ENCODE data around the gene CFAP61. TPM values are rescaled to one million over a fixed set of nuclear protein-coding genes. Genes with fewer than 3 reads are reported as not detected.

The CFAP61 gene
- total and polyA plus RNA-seq, 7 experiments from 2014 or later: not detected

GRCh38 chr20:20391115-20391514 is 338.8 kb downstream of the CFAP61 start:
- POLR2A ChIA-PET: no interaction called here
- Histone ChIP-seq H3K36me3 (ENCODE audit: control insufficient read depth in 2 of 3, insufficient read depth in 3 of 3, low read length in 3 of 3) (peaks cover 0 to 25% (median 0%) of the 10 kb centered on the region in 3 experiments), H3K4me1 (ENCODE audit: control insufficient read depth in 2 of 2, insufficient read depth in 2 of 2, low read length in 2 of 2) (no peaks in the 10 kb centered on the region), H3K27me3 (ENCODE audit: control insufficient read depth in 2 of 2, insufficient read depth in 2 of 2, low read length in 2 of 2) (no peaks in the 10 kb centered on the region), H3K27ac (ENCODE audit: low read depth, low read length) (no peak overlapping the region), H3K4me3 (ENCODE audit: low read length) (no peak overlapping the region), H3K9me3 (ENCODE audit: control insufficient read depth in 2 of 3, low read length in 3 of 3) (no peaks in the 10 kb centered on the region)
- intact Hi-C loops (cut with micrococcal nuclease): no loop called here
- CTCF ChIA-PET: no interaction called here
- Mint-ChIP-seq H3K27ac (no peak overlapping the region), H3K4me3 (no peak overlapping the region), H3K27me3 (peaks cover 0 to 2% (median 0%) of the 10 kb centered on the region in 5 donors), H3K9me3 (no peaks in the 10 kb centered on the region), H3K36me3 (peaks cover 0 to 30% (median 4%) of the 10 kb centered on the region in 5 donors), H3K4me1 (peaks cover 0 to 4% (median 0%) of the 10 kb centered on the region in 7 donors)
- DNase-seq (no peak), ATAC-seq (no peak)

- no peaks in the 10 kb centered on the region for H3K27me3 ChIP-seq (ENCODE audit: control insufficient read depth in 2 of 2, insufficient read depth in 2 of 2, low read length in 2 of 2)
- DNase-seq: no peak
- POLR2A ChIA-PET: no interaction called here
- H3K36me3 ChIP-seq (ENCODE audit: control insufficient read depth in 2 of 3, insufficient read depth in 3 of 3, low read length in 3 of 3): peaks cover 0 to 25% (median 0%) of the 10 kb centered on the region in 3 experiments
- H3K4me1 ChIP-seq (ENCODE audit: control insufficient read depth in 2 of 2, insufficient read depth in 2 of 2, low read length in 2 of 2): no peaks in the 10 kb centered on the region
- no peak overlapping the region for H3K27ac ChIP-seq (ENCODE audit: low read depth, low read length)
- Mint-ChIP-seq H3K27ac (peak overlapping the region in 1 of 9 donors; percentile 70), H3K36me3 (peaks cover 0 to 33% (median 7%) of the 10 kb centered on the region in 5 donors), H3K27me3 (no peaks in the 10 kb centered on the region), H3K4me3 (no peak overlapping the region), H3K4me1 (peaks cover 0 to 4% (median 0%) of the 10 kb centered on the region in 7 donors), H3K9me3 (no peaks in the 10 kb centered on the region)
- ATAC-seq: no peak
- H3K9me3 ChIP-seq (ENCODE audit: control insufficient read depth in 2 of 3, low read length in 3 of 3): no peaks in the 10 kb centered on the region
- H3K4me3 ChIP-seq (ENCODE audit: low read length): no peak overlapping the region
- CTCF ChIA-PET: no interaction called here
- intact Hi-C loops (cut with micrococcal nuclease): no loop called here
These were observed 339.4 kb downstream of the CFAP61 start for GRCh38 chr20:20391766-20392165.

GRCh38 chr20:20393207-20394120 is 341.1 kb downstream of the CFAP61 start:
- Mint-ChIP-seq H3K27me3 (no peaks in the 10 kb centered on the region), H3K27ac (no peak overlapping the region), H3K4me3 (no peak overlapping the region), H3K4me1 (no peaks in the 10 kb centered on the region), H3K36me3 (peaks cover 0 to 44% (median 8%) of the 10 kb centered on the region in 5 donors), H3K9me3 (no peaks in the 10 kb centered on the region)
- no peaks in the 10 kb centered on the region for H3K27me3 ChIP-seq (ENCODE audit: control insufficient read depth in 2 of 2, insufficient read depth in 2 of 2, low read length in 2 of 2)
- POLR2A ChIA-PET: no interaction called here
- H3K36me3 ChIP-seq (ENCODE audit: control insufficient read depth in 2 of 3, insufficient read depth in 3 of 3, low read length in 3 of 3): peaks cover 0 to 25% (median 0%) of the 10 kb centered on the region in 3 experiments
- ATAC-seq: peak; percentile 49
- CTCF ChIA-PET: no interaction called here
- no peak overlapping the region for H3K27ac ChIP-seq (ENCODE audit: low read depth, low read length)
- no peak for DNase-seq
- H3K4me1 ChIP-seq (ENCODE audit: control insufficient read depth in 2 of 2, insufficient read depth in 2 of 2, low read length in 2 of 2): no peaks in the 10 kb centered on the region
- intact Hi-C loops (cut with micrococcal nuclease): no loop called here
- H3K4me3 ChIP-seq (ENCODE audit: low read length): no peak overlapping the region
- H3K9me3 ChIP-seq (ENCODE audit: control insufficient read depth in 2 of 3, low read length in 3 of 3): no peaks in the 10 kb centered on the region

GRCh38 chr20:20395087-20395486 is 342.8 kb downstream of the CFAP61 start:
- no peaks in the 10 kb centered on the region for H3K9me3 ChIP-seq (ENCODE audit: control insufficient read depth in 2 of 3, low read length in 3 of 3)
- H3K9me3 Mint-ChIP-seq: no peaks in the 10 kb centered on the region
- H3K27me3 Mint-ChIP-seq: no peaks in the 10 kb centered on the region
- peaks cover 0 to 31% (median 0%) of the 10 kb centered on the region in 3 experiments for H3K36me3 ChIP-seq (ENCODE audit: control insufficient read depth in 2 of 3, insufficient read depth in 3 of 3, low read length in 3 of 3)
- ATAC-seq (no peak), DNase-seq (no peak)
- H3K27ac ChIP-seq (ENCODE audit: low read depth, low read length): no peak overlapping the region
- no peak overlapping the region for H3K4me3 Mint-ChIP-seq
- CTCF ChIA-PET: no interaction called here
- POLR2A ChIA-PET: no interaction called here
- no peak overlapping the region for H3K4me3 ChIP-seq (ENCODE audit: low read length)
- no peaks in the 10 kb centered on the region for H3K27me3 ChIP-seq (ENCODE audit: control insufficient read depth in 2 of 2, insufficient read depth in 2 of 2, low read length in 2 of 2)
- intact Hi-C loops (cut with micrococcal nuclease): no loop called here
- H3K36me3 Mint-ChIP-seq: peaks cover 0 to 53% (median 10%) of the 10 kb centered on the region in 5 donors
- H3K4me1 ChIP-seq (ENCODE audit: control insufficient read depth in 2 of 2, insufficient read depth in 2 of 2, low read length in 2 of 2): no peaks in the 10 kb centered on the region
- H3K4me1 Mint-ChIP-seq: no peaks in the 10 kb centered on the region
- H3K27ac Mint-ChIP-seq: no peak overlapping the region

- H3K4me3 ChIP-seq (ENCODE audit: low read length): no peak overlapping the region
- no peaks in the 10 kb centered on the region for H3K9me3 ChIP-seq (ENCODE audit: control insufficient read depth in 2 of 3, low read length in 3 of 3)
- peak overlapping the region in 1 of 9 donors; percentile 37 for H3K27ac Mint-ChIP-seq
- H3K4me1 Mint-ChIP-seq: no peaks in the 10 kb centered on the region
- peaks cover 0 to 31% (median 0%) of the 10 kb centered on the region in 3 experiments for H3K36me3 ChIP-seq (ENCODE audit: control insufficient read depth in 2 of 3, insufficient read depth in 3 of 3, low read length in 3 of 3)
- H3K9me3 Mint-ChIP-seq: no peaks in the 10 kb centered on the region
- H3K4me1 ChIP-seq (ENCODE audit: control insufficient read depth in 2 of 2, insufficient read depth in 2 of 2, low read length in 2 of 2): no peaks in the 10 kb centered on the region
- no peak overlapping the region for H3K4me3 Mint-ChIP-seq
- DNase-seq (no peak), ATAC-seq (no peak)
- H3K27ac ChIP-seq (ENCODE audit: low read depth, low read length): no peak overlapping the region
- intact Hi-C loops (cut with micrococcal nuclease): no loop called here
- CTCF ChIA-PET: no interaction called here
- no peaks in the 10 kb centered on the region for H3K27me3 ChIP-seq (ENCODE audit: control insufficient read depth in 2 of 2, insufficient read depth in 2 of 2, low read length in 2 of 2)
- H3K36me3 Mint-ChIP-seq: peaks cover 0 to 53% (median 10%) of the 10 kb centered on the region in 5 donors
- no peaks in the 10 kb centered on the region for H3K27me3 Mint-ChIP-seq
- POLR2A ChIA-PET: no interaction called here
These were observed 343.7 kb downstream of the CFAP61 start for GRCh38 chr20:20395903-20396568.

- DNase-seq (no peak), ATAC-seq (no peak)
- Histone ChIP-seq H3K9me3 (ENCODE audit: control insufficient read depth in 2 of 3, low read length in 3 of 3) (no peaks in the 10 kb centered on the region), H3K27ac (ENCODE audit: low read depth, low read length) (no peak overlapping the region), H3K4me3 (ENCODE audit: low read length) (no peak overlapping the region), H3K4me1 (ENCODE audit: control insufficient read depth in 2 of 2, insufficient read depth in 2 of 2, low read length in 2 of 2) (no peaks in the 10 kb centered on the region), H3K27me3 (ENCODE audit: control insufficient read depth in 2 of 2, insufficient read depth in 2 of 2, low read length in 2 of 2) (no peaks in the 10 kb centered on the region), H3K36me3 (ENCODE audit: control insufficient read depth in 2 of 3, insufficient read depth in 3 of 3, low read length in 3 of 3) (peaks cover 0 to 27% (median 0%) of the 10 kb centered on the region in 3 experiments)
- Mint-ChIP-seq H3K27me3 (no peaks in the 10 kb centered on the region), H3K4me3 (no peak overlapping the region), H3K4me1 (no peaks in the 10 kb centered on the region), H3K27ac (no peak overlapping the region), H3K9me3 (no peaks in the 10 kb centered on the region), H3K36me3 (peaks cover 0 to 53% (median 9%) of the 10 kb centered on the region in 5 donors)
- POLR2A ChIA-PET: no interaction called here
- intact Hi-C loops (cut with micrococcal nuclease): no loop called here
- CTCF ChIA-PET: no interaction called here
These were observed 344.5 kb downstream of the CFAP61 start for GRCh38 chr20:20396794-20397193.

All from naive thymus-derived CD4-positive, alpha-beta T cell (primary cell).